NAMALWA (cell line): Measurements from ENCODE around the gene WDR1.

ENCODE experiments used
- DNase-seq: peaks from one replicate; pipeline ENCODE4 v3.0.0-alpha.2; 2015; ENCODE audit warnings: low spot score

Gene WDR1

GRCh38 chr4:10099499-10100325 lies 16.9 kb downstream of the WDR1 start:
- DNase-seq = no peak

- no peak for DNase-seq
These were observed 17.8 kb downstream of the WDR1 start for GRCh38 chr4:10098780-10099160.

DNA sequence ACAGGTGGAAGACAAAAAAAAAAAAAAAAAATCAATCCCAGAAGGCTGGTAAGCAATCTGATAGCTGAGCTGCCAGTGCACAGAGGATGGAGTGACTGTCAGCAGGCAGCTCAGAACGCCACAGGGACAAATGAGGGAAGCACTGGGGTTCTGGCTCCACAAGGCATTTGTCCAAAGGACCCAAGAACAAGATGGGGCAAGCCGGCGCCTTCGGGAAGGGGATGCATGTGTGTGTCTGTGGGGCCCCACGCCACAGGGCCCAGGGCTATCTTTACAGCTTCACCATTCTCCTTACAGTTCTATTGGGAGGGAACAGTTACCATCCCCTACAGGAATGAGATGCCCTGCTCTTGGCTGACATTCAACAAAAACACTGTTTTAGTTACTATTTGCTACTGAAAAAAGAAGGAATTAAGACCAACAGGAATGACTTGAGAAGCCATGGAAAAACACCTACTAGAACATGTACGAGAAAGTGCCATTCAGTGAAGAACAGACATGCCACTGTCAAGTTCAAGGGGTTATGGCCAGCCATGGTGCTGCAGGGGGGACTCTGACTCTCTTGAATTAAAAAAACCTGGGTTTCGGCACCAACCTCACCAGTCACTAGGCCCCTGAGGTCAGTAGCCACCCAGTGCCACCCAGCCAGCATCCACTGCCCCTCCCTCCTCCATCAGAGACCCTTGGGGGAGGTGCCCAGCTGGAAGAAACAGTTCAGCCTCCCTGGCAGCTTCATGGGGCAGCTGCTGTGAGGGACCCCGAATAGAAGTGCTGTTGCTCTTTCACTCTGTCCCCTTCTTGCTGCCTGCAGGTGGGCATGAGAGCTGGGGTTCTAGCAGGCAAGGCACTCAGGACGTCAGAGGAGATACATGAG lies 18.5 kb downstream of the WDR1 start:
- no peak for DNase-seq

GRCh38 chr4:10096978-10097335 lies 19.6 kb downstream of the WDR1 start:
- DNase-seq = no peak

GRCh38 chr4:10096201-10096977 lies 20.2 kb downstream of the WDR1 start:
- no peak for DNase-seq

DNA sequence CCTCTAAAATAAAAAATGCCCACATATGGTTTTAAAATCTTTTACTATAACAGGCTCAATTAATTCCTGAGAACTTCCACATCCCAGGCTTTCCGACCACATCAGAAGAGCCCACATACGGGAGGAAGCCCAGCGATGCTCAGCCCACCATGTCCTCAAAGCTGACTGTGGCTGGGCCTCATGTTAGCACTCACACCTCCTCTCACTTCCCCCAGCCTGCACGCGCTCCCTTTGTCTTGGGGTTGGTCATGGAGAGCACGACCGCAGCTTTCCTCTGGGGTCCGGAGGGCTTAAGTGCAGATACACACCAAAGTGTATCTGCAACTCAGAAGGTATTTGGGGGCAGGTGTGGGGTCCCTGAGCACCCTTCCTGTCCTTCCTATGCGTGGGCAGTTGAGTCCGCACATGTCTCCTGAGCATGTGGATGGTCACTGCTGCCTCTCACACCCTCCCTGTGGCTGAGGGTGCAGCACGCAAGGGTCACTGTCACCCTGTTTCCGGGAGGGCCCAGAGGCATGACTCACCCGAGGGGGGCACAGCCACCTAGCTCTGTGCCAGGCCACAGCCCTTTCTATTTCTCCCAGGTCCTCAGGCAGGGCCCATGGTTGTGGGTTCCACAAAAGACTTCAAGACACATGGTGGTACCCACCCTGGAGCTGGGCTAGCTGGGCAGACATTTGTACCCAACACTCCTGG lies 21.2 kb downstream of the WDR1 start:
- no peak for DNase-seq

- no peak for DNase-seq
These were observed 21.8 kb downstream of the WDR1 start for GRCh38 chr4:10094841-10095240.

GRCh38 chr4:10093801-10094552 lies 22.6 kb downstream of the WDR1 start:
- DNase-seq = no peak

DNA sequence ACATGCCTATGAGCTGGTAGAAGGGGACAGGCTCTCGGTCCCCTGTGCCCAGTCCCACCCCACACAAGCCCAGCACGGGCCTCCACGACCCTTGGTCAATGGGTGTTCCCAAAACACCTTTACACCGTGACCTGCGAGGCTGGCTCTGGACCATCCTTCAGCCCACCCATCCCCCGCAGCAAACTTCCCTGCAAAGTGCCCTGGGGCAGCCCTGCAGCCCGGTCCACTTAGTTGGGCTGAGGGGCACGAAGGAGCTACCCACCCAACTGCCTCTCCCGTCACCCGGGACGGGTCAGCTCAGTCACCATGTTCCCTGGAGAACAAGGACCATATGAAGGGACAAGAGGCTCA lies 23.4 kb downstream of the WDR1 start:
- no peak for DNase-seq

DNA sequence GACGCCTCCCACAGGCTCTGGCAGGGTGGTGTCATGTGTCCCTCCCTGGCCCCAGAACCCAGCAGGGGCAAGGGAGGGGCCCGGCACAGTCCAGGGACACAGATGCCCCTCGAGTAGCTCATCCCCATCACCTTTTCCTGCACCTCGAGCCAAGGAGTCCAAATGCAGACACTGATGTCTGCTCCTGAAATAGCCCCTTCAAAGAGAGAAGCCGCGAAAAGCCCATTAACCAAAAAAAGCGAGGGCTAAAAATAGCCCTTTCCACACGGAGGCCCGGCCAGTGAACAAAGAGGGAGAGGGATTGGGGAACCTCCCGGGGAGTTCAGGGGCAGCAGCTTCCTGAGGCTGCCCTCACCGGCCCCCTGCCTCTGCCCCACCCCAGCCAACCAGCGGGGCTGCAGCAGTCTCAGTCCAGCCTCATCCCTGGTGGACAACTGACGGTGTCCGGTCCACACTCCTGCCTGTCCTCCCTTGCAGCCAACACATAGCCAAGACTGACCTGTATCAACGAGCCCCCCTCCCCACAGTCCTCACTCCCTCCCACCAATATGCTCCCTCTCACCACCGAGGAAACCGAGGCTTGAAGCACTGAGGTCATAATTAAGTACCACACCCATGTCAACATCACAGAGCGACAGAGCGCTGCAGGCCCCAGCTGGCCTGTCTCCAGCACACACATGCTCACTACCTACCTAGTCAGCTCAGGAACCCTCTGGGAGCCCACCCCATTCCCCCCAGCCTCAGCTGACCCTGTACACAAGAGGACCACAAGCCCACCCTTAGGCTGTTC lies 23.9 kb downstream of the WDR1 start:
- DNase-seq = no peak

DNA sequence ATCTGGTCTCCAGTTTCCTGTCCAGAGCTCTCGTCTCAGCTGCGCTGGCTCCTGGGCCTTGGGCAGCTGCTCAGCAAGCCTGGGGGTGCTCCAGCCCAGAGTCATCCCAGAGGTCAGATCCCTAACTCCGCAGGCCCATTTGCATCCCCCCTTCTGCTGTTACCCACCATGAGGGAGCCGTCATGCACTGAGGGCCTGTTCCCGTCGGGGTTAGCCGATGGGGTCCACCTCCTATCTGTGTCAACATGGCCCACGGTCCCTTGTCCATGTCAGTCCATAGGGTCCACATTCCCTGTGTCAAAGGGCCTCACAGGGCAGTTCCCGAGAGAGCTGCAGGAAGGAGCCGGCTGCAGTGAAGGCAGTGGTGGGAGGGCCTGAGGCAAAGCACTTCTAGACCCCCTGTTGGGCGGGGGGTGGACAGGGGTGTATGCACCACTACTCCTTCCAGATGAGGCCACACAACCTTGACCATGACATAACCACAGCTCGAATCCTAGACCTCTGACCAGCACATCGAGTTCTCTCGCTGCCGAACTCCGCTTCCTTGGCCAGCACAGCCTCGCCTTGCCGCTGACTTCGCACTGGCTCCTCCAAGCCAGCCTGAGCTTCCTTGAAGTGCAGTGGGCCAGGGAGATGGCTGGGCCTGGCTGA lies 24.9 kb downstream of the WDR1 start:
- DNase-seq = no peak

- DNase-seq = no peak
These were observed 25.9 kb downstream of the WDR1 start for GRCh38 chr4:10090467-10091250.

DNA sequence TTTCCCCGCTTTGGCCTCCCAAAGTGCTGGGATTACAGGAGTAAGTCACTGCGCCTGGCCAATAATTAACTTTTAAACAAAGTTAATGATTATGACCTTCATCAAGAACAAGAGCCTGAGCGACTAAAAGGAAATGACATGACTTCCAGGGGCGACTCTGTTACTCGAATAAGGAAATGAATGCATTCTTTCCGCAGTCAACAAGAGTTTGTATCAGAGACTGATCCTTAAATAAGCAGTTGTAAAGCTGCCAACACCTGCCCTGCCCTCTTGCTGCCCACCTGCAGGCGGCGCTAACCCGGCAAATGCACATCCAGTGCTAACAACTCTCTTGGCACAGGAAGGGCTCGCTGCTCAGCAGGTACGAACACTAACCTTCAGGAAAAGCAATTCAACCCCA lies 27.3 kb downstream of the WDR1 start:
- peak; percentile 14 for DNase-seq

DNA sequence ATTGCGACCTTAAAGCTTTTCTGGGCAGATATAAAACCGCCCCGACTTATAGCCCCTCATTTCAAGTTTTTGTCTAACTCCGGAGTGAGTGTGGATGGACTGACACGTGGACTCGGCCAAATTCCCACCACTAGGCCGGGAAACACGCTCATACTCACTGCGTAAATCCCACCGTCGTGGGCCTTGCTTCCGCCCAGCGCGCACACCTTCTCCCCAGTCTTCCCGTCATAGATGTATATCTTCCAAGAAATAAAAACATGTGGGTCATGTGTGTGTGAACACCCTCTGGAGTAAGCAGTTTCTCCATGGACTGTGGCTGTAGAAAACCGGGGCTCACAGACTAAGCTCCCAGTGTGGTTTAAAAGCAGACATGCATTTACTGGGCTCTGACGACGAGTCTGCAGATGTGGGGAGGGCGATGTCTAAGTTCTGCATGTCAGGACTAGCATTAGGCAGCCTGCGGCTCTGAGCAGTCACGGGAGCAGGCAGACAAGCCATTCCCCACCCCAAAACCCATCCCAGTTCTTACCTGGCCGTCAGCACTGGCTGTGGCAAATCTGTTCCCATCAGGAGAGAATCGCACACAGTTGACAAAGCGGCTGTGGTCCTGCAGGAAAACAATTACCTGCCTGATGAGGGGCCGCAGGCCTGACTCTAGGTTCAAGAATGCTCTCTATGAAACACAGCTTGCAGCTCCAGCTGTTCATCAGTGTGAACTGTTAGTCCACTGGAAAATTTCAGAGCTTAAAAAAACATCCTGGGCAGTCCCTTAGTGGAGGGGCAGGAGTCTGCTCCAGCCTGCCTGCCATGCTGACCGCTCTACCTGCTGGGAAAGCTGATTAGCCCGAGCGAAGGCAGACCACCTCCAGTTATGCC lies 28.2 kb downstream of the WDR1 start:
- DNase-seq = no peak

GRCh38 chr4:10087152-10087791 lies 29.3 kb downstream of the WDR1 start:
- no peak for DNase-seq

- DNase-seq = no peak
These were observed 30.0 kb downstream of the WDR1 start for GRCh38 chr4:10086506-10087120.

DNA sequence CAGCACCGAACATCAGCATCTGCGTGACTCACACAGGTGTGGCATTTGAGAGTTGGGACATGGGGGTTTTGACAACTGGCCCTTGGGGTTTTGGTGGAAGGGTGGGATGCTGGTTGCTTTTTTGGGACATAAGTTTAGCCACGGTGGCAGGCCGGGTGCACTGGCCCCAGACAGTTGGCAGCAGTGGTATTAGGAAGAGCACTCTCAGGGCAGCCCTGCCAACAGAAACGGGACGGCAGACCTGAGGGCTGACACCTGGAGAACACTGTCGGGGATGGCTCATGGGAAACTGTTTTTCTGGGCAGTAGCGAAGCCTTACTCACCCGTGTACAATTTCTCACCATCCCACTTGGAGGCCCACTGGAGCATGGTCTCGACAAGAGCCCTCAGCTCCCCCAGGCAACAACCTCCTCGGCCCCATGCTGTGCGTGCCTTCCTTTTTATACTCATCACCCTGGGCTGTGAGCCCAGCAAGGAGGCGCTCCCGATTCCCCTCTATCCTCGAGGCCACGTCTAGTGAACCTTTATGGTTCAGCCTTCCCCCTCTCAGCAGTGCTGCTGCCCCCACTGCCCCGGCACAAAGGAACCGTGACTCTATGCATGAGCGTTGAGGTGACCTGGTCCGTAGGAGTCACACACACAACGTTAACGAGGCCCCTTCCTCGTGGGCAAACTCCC lies 30.6 kb downstream of the WDR1 start:
- no peak for DNase-seq
